ENCODE data around the gene HOOK1.

GRCh38 chr1:59815892-59816291 lies 1.1 kb downstream of the HOOK1 start:
- TF ChIP-seq CTCF (IDR thresholded peaks at IDR 0.05; ENCODE audit: low read length), result no peak
- TF ChIP-seq EZH2phosphoT487 (IDR thresholded peaks at IDR 0.05; ENCODE audit: low read length), result no peak
